GM23248 (cell line): ENCODE data around the gene TMEM164. TPM values are rescaled to one million over a fixed set of nuclear protein-coding genes. Genes with fewer than 3 reads are reported as not detected.
A peak's percentile ranks its signal among the peaks of the same experiment; 100 is the strongest.

Source experiments
- DNase-seq: peaks from one replicate; pipeline ENCODE4 v3.0.0-alpha.2; 2015
- H2AFZ ChIP-seq: fragments of 200-600 bp; sonication (generic); 2 replicates; pipeline ENCODE4 v1.6.1; 2016; ENCODE audit warnings: antibody characterized with exemption
- H3F3A ChIP-seq: fragments of 200-600 bp; sonication (generic); 2 replicates; pipeline ENCODE4 v1.6.1; 2016; ENCODE audit warnings: mild to moderate bottlenecking, antibody characterized with exemption, mixed run types; ENCODE audit not compliant: insufficient read depth
- H3K27ac ChIP-seq: fragments of 200-600 bp; sonication (generic); 2 replicates; pipeline ENCODE4 v1.5.1; 2016; ENCODE audit warnings: mild to moderate bottlenecking
- H3K27me3 ChIP-seq: fragments of 200-600 bp; sonication (generic); replicated peaks from 2 replicates; pipeline ENCODE4 v1.6.1; 2016; ENCODE audit warnings: mild to moderate bottlenecking; ENCODE audit not compliant: insufficient read depth
- H3K36me3 ChIP-seq: fragments of 200-600 bp; sonication (generic); 2 replicates; pipeline ENCODE4 v1.6.1; 2016; ENCODE audit warnings: low read depth, mild to moderate bottlenecking
- H3K4me1 ChIP-seq: fragments of 200-600 bp; sonication (generic); 2 replicates; pipeline ENCODE4 v1.6.1; 2016; ENCODE audit warnings: mild to moderate bottlenecking; ENCODE audit not compliant: insufficient read depth
- H3K4me2 ChIP-seq: fragments of 200-600 bp; sonication (generic); one replicate; pipeline ENCODE4 v1.6.1; 2016; ENCODE audit warnings: mild to moderate bottlenecking; ENCODE audit not compliant: unreplicated experiment
- H3K4me3 ChIP-seq: fragments of 200-600 bp; sonication (generic); 2 replicates; pipeline ENCODE4 v1.5.1; 2016; ENCODE audit warnings: mild to moderate bottlenecking
- H3K79me2 ChIP-seq: fragments of 200-600 bp; sonication (generic); 2 replicates; pipeline ENCODE4 v1.6.1; 2016; ENCODE audit warnings: mild to moderate bottlenecking; ENCODE audit not compliant: insufficient read depth
- H3K9ac ChIP-seq: fragments of 200-600 bp; sonication (generic); 2 replicates; pipeline ENCODE4 v1.6.1; 2016; ENCODE audit warnings: mild to moderate bottlenecking
- H3K9me2 ChIP-seq: fragments of 200-600 bp; sonication (generic); 2 replicates; pipeline ENCODE4 v1.6.1; 2016; ENCODE audit warnings: mixed run types, mild to moderate bottlenecking, moderate library complexity; ENCODE audit not compliant: insufficient read depth
- H3K9me3 ChIP-seq: fragments of 200-600 bp; sonication (generic); one replicate; pipeline ENCODE4 v1.6.1; 2017; ENCODE audit warnings: low read depth
- H4K20me1 ChIP-seq: fragments of 200-600 bp; sonication (generic); 2 replicates; pipeline ENCODE4 v1.6.0; 2016; ENCODE audit not compliant: insufficient read depth
- EZH2 ChIP-seq: fragments of 200-600 bp; sonication (generic); IDR thresholded peaks from 2 replicates; pipeline ENCODE4 v1.6.1; 2018; ENCODE audit warnings: antibody characterized with exemption, mild to moderate bottlenecking; ENCODE audit not compliant: insufficient read depth, poor library complexity, severe bottlenecking
- EZH2phosphoT487 ChIP-seq: fragments of 200-600 bp; sonication (generic); IDR thresholded peaks from 2 replicates; pipeline ENCODE4 v1.6.1; 2018; ENCODE audit warnings: antibody characterized with exemption, moderate library complexity, mild to moderate bottlenecking, low read depth; ENCODE audit not compliant: insufficient read depth
- WGBS, 2 experiments: methylation state at CpG; one replicate each; pipeline ENCODE4 v1.1.6; 2015 to 2017; ENCODE audit warnings: low lambda C conversion rate in 2 of 2, low coverage in 1 of 2; ENCODE audit errors: missing lambda C conversion rate in 2 of 2; 5-methylcytosine and 5-hydroxymethylcytosine counted together
- in situ Hi-C: fragments of 300-500 bp; cut with MboI; formaldehyde crosslinking; loops from 2 replicates; pipeline ENCODE4 v1.15.0; 2020
- polyA plus RNA-seq: library from polyadenylated mRNA; unstranded; fragments of >200 nt; fragmentation: Nextera tagmentation; extraction: Ambion mirVana; gene quantifications from 2 replicates; pipeline ENCODE4 v1.2.1, GENCODE V29; 2016
- total RNA-seq: library from RNA; depleted of rRNA; stranded (reverse); fragments of >200 nt; shearing (Covaris generic); gene quantifications from 2 replicates; pipeline ENCODE4 v1.2.3, GENCODE V29; 2014

The TMEM164 gene
- total and polyA plus RNA-seq, 2 experiments from 2014 or later: 1.4 to 9.1 TPM

DNA sequence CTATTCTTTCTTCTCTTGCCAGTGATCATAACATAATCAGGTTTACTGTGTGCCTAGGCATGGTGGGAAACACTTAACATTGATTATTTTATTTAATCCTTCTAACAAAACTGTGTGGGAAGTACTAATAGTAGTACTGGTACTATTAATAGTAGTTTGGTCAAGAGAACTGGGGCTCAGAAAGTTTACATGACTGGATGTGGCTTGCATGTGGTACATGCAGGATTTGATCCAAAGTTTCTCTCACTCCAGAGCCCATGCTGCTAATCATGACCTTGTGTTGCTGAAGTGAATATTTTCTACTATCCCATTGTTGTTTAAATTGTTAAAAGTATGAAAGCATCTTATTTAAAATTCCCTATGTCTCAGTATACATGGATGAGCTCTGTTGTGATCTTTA is 78.4 kb downstream of the TMEM164 start:
- no peak overlapping the region for H3K27ac ChIP-seq
- no peak for DNase-seq
- no peak overlapping the region for H3K4me3 ChIP-seq
- H3K79me2 ChIP-seq: no peaks in the 10 kb centered on the region
- H3K4me2 ChIP-seq: no peak overlapping the region
- H3K9me2 ChIP-seq: no peaks in the 10 kb centered on the region
- no peaks in the 10 kb centered on the region for H3K36me3 ChIP-seq
- H4K20me1 ChIP-seq: no peaks in the 10 kb centered on the region
- H3K9ac ChIP-seq: no peak overlapping the region
- H3K4me1 ChIP-seq: peaks cover 18% of the 10 kb centered on the region
- TF ChIP-seq EZH2phosphoT487 (no peak), EZH2 (no peak)
- H3K27me3 ChIP-seq: no peaks in the 10 kb centered on the region
- H3K9me3 ChIP-seq: no peaks in the 10 kb centered on the region
- peaks cover 23% of the 10 kb centered on the region; the same call in 1 of the 2 replicates for H3F3A ChIP-seq
- in situ Hi-C loops: no loop called here
- no peak overlapping the region for H2AFZ ChIP-seq

DNA sequence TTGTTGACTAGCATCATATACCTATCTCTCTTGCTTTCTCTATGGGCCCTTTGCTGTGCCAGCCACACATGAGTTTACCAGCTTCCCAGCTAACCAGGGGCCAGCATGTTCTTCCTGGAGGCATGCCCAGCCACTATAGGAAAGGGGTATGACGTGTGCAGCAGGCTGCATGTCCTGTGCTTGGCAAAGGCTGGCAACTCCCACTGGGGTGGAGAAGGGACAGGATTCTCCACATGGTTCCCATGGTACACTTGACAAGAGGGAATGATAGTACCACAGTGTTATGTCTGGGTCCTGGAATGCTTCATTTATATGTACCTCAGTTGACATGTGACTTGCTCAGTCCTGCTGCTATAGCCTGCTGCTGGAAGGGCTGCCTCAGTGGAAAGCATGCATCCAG is 78.8 kb downstream of the TMEM164 start:
- Histone ChIP-seq H3K79me2 (no peaks in the 10 kb centered on the region), H3K4me3 (no peak overlapping the region), H3K36me3 (no peaks in the 10 kb centered on the region), H3F3A (peaks cover 26% of the 10 kb centered on the region; the same call in 1 of the 2 replicates), H3K27ac (0 out of 2 replicates have a peak overlapping the region, but pooled peaks have one; percentile 32), H2AFZ (no peak overlapping the region), H3K4me1 (peaks cover 22% of the 10 kb centered on the region), H3K9me2 (no peaks in the 10 kb centered on the region), H3K27me3 (no peaks in the 10 kb centered on the region), H3K4me2 (no peak overlapping the region), H3K9ac (no peak overlapping the region), H3K9me3 (no peaks in the 10 kb centered on the region), H4K20me1 (no peaks in the 10 kb centered on the region)
- in situ Hi-C loops: no loop called here
- TF ChIP-seq EZH2: no peak
- TF ChIP-seq EZH2phosphoT487: no peak
- DNase-seq: no peak
- WGBS, 2 experiments: 78 to 100% methylated on average over 1 of the region's 1 CpG

DNA sequence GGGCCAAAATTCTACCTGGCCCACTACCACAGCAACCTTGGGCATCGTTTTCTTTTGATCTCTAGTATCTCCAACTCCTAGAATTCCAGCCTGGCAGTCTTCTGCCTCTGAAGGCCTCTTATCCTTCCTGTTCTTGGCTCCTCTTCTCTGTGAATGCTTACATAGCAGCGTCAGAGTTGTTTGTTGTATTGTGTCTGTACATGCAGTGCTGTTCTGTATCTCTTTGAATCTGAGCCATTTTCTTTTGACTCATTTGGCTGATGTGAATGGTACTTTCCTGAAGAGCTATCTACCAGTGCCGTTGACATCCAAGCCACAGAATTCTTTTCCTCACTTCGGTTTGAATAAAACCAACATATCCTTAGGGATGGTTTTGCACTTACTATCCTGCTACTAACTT is 79.2 kb downstream of the TMEM164 start:
- TF ChIP-seq EZH2 (no peak), EZH2phosphoT487 (no peak)
- no peak overlapping the region for H3K4me2 ChIP-seq

DNA sequence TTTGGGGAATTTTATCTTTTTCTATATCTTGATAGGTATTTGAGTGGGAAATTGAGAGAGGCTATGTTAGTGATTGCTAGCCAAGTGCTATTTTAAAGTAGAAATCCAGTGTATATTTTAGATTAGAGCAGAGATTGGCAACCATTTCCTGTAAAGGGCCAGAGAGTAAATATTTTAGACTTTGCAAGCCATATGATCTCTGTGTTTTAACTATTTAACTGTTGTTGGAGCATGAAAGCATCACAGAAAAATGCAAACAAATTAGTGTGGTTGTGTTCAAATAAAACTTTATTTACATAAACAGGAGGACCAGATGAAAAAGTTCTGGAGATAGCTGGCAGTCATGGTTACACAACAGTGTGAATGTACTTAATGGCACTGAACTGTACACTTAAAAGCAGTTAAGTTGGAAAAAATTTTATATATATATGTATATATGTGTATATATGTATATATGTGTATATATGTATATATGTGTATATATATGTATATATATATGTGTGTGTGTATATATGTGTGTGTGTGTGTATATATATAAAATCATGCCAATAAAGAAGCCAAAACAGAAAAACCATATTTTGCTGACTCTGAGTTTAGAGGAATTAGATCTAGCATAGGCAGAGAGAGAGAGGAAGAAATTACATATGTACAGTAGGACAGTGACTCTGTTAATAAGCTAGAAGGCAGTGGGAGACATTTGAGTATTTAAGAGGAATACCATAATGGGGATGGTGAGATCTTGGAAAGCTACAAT is 83.4 kb downstream of the TMEM164 start:
- Histone ChIP-seq H3K9me2 (no peaks in the 10 kb centered on the region), H3K9ac (peak overlapping the region; percentile 87), H3K27me3 (no peaks in the 10 kb centered on the region), H3K79me2 (no peaks in the 10 kb centered on the region), H3K36me3 (no peaks in the 10 kb centered on the region), H3K27ac (peak overlapping the region; percentile 100), H3K4me3 (no peak overlapping the region), H3K4me1 (peaks cover 37% of the 10 kb centered on the region), H3F3A (peaks cover 50% of the 10 kb centered on the region), H2AFZ (no peak overlapping the region), H3K4me2 (peak overlapping the region; percentile 84), H4K20me1 (no peaks in the 10 kb centered on the region), H3K9me3 (no peaks in the 10 kb centered on the region)
- TF ChIP-seq EZH2phosphoT487: no peak
- TF ChIP-seq EZH2: no peak
- in situ Hi-C loops: no loop called here
- DNase-seq: peak; percentile 17

More for the DNA sequence above, 79.2 kb downstream of the TMEM164 start:
- Histone ChIP-seq H3K79me2 (no peaks in the 10 kb centered on the region), H3K36me3 (no peaks in the 10 kb centered on the region), H3F3A (peaks cover 29% of the 10 kb centered on the region; the same call in 1 of the 2 replicates), H3K4me3 (no peak overlapping the region), H3K9me2 (no peaks in the 10 kb centered on the region), H3K9me3 (no peaks in the 10 kb centered on the region), H3K27me3 (no peaks in the 10 kb centered on the region), H3K27ac (peak overlapping the region; percentile 32; the same call in 1 of the 2 replicates), H2AFZ (no peak overlapping the region), H3K4me1 (peaks cover 25% of the 10 kb centered on the region), H3K9ac (no peak overlapping the region), H4K20me1 (no peaks in the 10 kb centered on the region)
- peak; percentile 79 for DNase-seq
- in situ Hi-C loops: no loop called here
- 15 to 29% methylated on average over 4 of the region's 4 CpGs for WGBS, 2 experiments
